UCSD-AML1 (cell line): ENCODE results near the gene WNK2.
"Not testable (repeated sequence)": the region's sequence is repeated elsewhere in the genome, so short reads cannot be mapped to it uniquely, and the experiment has no call there.

Source experiments
- DNase-seq: peaks from one replicate; lab custom pipeline; 2025; ENCODE audit not compliant: unreplicated experiment; lab: John Stamatoyannopoulos, UW

Gene WNK2

GRCh38 chr9:93325307-93326035, 141.5 kb downstream of the WNK2 start:
- no peak for DNase-seq

- DNase-seq = no peak
Measured at GRCh38 chr9:93326056-93326455, 142.1 kb downstream of the WNK2 start.

DNA sequence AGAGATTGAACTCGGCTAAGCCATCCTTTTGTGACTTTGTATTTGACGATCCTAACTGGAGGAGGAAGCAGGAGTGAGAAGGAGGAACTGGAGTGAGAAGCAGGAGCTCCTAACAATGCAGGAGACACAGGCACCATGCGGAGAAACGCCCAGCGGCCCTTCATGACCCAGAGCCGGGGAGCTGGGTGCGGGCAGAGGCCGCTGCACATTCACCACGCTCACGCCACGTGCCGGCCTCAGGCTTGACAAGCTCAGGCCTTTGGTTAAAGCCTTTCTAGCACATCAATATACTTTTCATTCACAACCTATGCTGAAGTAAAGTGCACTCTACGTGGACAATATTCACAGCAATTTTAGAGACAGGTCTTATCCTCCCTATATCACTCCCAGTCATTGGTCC, 142.7 kb downstream of the WNK2 start:
- no peak for DNase-seq

- no peak for DNase-seq
Measured at GRCh38 chr9:93329629-93330280, 145.8 kb downstream of the WNK2 start.

- DNase-seq = no peak
Measured at GRCh38 chr9:93332317-93332716, 148.4 kb downstream of the WNK2 start.

- DNase-seq = no peak
Measured at GRCh38 chr9:93336720-93337119, 152.8 kb downstream of the WNK2 start.

DNA sequence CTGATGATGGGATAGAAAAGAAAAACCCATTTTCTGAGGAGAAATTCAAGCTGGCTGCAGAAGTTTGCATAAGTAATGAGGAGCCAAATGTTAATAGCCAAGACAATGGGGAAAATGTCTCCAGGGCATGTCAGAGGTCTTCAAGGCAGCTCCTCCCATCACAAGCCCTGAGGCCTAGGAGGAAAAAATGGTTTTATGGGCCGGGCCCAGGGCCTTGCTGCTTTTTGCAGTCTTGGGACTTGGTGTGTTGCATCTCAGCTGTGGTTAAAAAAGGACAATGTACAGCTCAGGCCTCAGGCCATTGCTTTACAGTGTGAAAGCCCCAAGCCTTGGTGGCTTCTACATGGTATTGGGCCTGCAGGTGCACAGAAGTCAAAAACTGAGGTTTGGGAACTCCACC, 154.3 kb downstream of the WNK2 start:
- not testable (repeated sequence) for DNase-seq

DNA sequence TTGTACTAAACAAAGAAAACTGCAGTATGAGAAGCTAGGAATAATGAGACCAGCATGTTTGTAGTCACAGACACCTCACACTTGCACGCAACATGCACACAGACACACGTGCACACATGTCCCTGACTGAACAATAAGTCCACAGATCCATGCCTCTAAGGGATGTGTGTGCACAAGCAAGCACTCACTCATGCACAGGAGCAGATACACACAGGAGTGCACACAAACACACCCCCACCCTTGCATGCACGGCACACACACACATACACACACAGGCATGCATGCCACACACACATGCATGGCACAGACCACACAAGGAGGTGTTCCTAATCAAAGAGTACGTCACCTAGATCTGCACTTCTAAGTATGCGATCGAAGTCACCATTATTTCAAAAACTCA, 156.2 kb downstream of the WNK2 start:
- no peak for DNase-seq

- not testable (repeated sequence) for DNase-seq
Measured at GRCh38 chr9:93341820-93342219, 157.9 kb downstream of the WNK2 start.

DNA sequence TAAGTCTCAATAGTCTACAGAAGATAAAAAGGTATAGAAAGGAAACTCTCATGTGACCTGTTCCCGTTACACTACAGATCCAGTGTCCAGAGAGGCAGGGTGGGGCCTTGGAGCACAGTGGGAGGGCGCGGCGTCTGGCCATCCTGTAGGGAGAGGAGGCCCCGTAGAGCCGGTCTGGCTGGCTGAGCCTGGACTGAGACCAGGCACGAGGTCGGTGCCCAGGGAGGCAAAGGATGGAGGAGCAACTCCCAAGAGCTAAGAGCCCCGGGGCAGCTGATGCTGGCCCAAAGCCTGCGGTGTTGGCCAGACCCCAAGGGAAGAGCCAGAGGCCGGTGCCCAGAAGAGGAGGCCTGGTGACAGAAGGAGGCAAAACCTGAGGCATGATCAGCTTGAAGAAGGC, 158.5 kb downstream of the WNK2 start:
- DNase-seq = not testable (repeated sequence)

- no peak for DNase-seq
Measured at GRCh38 chr9:93343663-93344062, 159.7 kb downstream of the WNK2 start.

- no peak for DNase-seq
Measured at GRCh38 chr9:93345643-93346230, 161.8 kb downstream of the WNK2 start.

DNA sequence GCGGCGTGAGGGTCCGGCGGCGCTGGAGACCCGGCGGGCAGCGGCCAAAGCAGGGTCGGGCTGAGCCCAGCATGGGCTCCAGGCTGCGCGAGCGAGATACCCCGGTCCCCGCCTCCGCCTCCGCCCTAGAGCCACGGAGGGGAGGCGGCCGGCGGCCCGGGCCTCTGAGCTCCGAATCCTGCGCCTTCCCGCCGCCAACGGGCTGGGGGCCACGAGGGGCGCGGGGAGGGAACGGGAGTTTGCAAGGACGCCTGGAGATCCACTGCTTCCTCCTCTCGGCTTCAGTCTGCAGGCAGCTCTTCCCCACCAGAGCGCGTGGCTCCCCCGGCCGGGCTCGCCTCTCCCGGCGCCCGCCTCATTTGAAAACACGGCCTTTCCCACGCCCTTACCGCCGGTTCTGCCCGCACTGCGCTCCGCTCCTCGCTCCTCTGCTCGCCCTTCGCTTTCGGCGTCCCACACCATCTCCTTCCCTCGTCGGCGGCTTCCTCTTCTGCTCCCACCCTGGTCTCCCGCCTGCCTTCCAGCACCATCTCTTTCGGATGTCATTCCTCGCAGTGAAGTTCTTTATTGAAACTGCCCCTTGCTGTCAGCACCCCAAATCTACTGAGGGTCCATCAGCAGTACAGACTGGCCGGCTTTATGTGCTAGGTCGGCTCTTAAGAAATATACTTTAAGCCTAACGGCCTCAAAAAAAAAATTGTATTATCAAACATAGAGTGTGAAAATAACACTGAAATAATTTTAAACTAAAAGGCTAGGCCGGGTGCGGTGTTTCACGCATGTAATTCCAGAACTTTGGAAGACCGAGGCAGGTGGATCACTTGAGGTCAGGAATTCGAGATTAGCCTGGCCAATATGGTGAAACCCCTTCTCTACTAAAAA, 162.5 kb downstream of the WNK2 start:
- no peak for DNase-seq

- not testable (repeated sequence) for DNase-seq
Measured at GRCh38 chr9:93347371-93347975, 163.5 kb downstream of the WNK2 start.

DNA sequence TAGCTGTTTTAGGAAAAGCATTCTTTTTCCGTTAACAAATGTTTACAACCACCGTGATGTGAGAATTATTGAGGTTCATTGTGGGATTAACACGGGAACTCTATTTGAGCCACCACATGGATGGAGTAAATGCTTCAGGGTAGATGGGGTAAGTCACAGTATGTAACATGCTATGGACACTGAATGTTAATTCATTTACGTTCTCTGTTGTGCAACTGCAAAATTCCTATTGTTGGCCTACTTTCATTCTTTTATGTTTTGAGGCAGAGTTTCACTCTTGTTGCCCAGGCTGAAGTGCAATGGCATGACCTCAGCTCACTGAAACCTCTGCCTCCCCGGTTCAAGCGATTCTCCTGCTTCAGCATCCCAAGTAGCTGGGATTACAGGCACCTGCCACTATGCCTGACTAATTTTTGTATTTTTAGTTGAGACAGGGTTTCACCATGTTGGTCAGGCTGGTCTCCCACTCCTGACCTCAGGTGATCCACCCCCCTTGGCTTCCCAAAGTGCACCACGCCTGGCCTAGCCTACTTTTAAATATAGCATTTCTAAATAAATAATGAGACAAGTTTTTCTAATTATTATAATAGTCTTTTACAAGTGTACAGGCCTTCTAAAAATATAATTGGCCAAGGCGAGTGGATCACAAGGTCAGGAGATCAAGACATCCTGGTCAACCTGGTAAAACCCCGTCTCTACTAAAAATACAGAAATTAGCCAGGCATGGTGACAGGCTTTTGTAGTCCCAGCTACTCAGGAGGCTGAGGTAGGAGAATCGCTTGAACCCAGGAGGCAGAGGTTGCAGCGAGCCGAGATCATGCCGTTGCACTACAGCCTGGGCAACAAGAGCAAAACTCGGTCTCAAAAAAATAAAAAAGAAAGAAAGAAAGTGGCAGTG, 169.7 kb downstream of the WNK2 start:
- DNase-seq = not testable (repeated sequence)

DNA sequence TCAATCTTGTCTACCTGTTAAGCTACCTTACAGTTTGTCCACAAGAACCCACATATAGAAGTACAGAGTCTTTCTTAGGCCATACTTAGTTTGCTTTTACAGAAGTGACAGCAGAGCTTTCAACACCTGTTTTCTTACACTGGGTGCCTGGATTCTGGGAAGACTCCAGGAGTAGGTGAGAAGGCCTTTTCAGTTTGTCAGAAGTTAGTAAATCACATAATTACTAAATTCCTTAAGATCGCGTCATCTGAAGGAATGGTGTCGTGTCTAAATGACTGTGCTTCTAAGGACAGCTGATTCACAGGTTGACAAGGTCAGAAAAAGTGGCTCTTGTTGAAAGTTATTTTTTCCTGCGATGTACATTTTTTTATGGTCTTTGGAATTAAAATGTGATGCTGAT, 170.5 kb downstream of the WNK2 start:
- DNase-seq = no peak

DNA sequence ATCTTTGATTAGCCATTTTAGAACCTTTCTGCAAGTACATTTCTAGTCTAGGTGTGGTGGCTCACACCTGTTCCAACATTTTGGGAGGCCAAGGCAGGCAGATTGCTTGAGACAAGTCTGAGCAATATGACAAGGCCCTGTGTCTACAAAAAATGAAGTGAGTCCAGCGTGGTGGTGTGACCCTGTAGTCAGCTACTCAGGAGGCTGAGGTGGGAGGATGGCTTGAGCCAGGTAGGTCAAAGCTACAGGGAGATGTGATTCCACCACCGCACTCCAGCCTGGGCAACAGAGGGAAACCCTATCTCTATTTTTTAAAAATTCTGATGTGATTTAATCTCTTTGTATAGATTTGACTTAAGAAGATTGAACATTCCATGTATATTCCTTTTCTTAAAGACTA, 171.9 kb downstream of the WNK2 start:
- no peak for DNase-seq

DNA sequence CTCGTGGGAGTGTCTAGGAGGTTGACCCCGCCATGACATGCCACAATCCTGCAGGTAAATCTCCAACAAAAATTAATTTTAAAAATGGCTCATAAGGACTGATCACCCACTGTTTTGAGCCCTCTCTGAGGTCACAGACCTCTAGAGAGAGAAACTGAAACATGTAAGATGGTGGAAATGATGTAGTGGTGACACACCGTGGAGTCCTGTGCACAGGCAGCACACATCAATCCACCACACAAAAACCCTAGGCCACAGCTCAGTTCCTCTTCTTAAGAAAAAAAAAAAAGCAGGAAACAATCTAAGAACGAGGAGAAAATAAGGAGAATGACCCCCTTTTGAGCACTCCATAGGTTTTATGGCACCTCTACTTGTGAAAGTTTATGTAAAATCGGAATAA, 173.7 kb downstream of the WNK2 start:
- DNase-seq = no peak

GRCh38 chr9:93359907-93360306, 176.0 kb downstream of the WNK2 start:
- not testable (repeated sequence) for DNase-seq

DNA sequence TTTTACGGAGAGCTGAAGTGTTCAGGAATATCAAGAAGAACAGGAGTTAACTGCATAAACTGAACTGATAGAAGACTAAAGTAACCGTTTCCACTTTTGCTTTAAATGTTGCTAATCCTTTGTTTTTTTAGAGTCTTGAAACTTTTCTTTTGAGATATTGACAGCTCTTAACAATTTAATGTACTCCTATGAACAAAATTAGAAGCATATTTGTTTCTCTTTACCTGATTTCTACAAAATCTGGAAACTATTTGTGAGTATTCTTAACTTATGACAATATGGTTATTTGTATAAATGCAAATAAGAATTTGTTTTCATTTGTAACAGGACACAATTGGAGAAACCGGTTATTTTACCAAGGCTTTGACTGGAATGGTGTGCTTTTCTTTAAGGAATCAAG, 178.1 kb downstream of the WNK2 start:
- DNase-seq = no peak
